Measurements from ENCODE around the gene GABRB2. TPM values are rescaled to one million over a fixed set of nuclear protein-coding genes. Genes with fewer than 3 reads are reported as not detected.

GABRB2 gene
- total RNA-seq, 2 experiments from 2014 or later: 1.4 to 5.1 TPM

DNA sequence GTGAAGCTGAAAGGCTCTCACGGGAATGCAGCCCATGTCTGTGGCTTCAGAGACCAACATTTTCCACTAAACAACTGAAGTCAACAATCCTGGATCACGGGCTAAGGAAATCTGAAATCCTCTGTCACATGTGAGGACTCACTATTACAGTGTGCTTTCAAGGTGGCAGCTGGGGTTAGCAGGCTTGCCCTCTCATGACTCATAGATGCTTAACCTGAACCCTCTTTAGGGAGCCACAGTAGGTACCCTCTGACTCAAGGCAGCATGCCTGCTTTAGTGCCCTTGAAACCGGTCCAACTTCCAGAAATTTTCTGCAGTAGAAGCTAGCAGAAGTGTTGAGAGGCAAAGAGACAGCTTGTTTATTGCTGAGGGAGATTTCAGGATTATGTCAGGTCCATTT lies 232.5 kb downstream of the GABRB2 start:
- Histone ChIP-seq H3K4me3 (ENCODE audit: low read depth, low read length, poor library complexity, severe bottlenecking) (no peak overlapping the region), H2AFZ (ENCODE audit: low read length) (no peak overlapping the region), H3K9me3 (ENCODE audit: low read length) (no peaks in the 10 kb centered on the region), H3K4me2 (ENCODE audit: low read length) (no peak overlapping the region), H3K4me1 (ENCODE audit: insufficient read depth, low read length, poor library complexity, severe bottlenecking) (no peaks in the 10 kb centered on the region), H3K27ac (ENCODE audit: low read depth, low read length, poor library complexity, severe bottlenecking) (no peak overlapping the region), H4K20me1 (ENCODE audit: insufficient read depth, low read length) (no peaks in the 10 kb centered on the region), H3K9me2 (ENCODE audit: insufficient read depth, low read length) (no peaks in the 10 kb centered on the region), H3K36me3 (ENCODE audit: insufficient read depth, low read length) (no peaks in the 10 kb centered on the region), H3K79me2 (ENCODE audit: insufficient read depth, low read depth, low read length) (no peaks in the 10 kb centered on the region)
- POLR2A ChIA-PET: no interaction called here
- CTCF ChIA-PET (ENCODE audit: unreplicated experiment): no interaction called here
- TF ChIP-seq, protein P1, sequence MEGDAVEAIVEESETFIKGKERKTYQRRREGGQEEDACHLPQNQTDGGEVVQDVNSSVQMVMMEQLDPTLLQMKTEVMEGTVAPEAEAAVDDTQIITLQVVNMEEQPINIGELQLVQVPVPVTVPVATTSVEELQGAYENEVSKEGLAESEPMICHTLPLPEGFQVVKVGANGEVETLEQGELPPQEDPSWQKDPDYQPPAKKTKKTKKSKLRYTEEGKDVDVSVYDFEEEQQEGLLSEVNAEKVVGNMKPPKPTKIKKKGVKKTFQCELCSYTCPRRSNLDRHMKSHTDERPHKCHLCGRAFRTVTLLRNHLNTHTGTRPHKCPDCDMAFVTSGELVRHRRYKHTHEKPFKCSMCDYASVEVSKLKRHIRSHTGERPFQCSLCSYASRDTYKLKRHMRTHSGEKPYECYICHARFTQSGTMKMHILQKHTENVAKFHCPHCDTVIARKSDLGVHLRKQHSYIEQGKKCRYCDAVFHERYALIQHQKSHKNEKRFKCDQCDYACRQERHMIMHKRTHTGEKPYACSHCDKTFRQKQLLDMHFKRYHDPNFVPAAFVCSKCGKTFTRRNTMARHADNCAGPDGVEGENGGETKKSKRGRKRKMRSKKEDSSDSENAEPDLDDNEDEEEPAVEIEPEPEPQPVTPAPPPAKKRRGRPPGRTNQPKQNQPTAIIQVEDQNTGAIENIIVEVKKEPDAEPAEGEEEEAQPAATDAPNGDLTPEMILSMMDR (conservative IDR thresholded peaks at IDR 0.05; ENCODE audit: low read length): no peak
- TF ChIP-seq EZH2phosphoT487 (IDR thresholded peaks at IDR 0.05; ENCODE audit: borderline replicate concordance, low read depth, low read length): no peak
- intact Hi-C loops (cut with micrococcal nuclease; ENCODE audit: unreplicated experiment): no loop called here
- DNase-seq (ENCODE audit: low spot score): no peak
- no TSS peak for BruUV-seq (replicated peaks)

- intact Hi-C loops (cut with micrococcal nuclease; ENCODE audit: unreplicated experiment): no loop called here
- H3K9me2 ChIP-seq (ENCODE audit: insufficient read depth, low read length): no peaks in the 10 kb centered on the region
Observed at GRCh38 chr5:161312882-161313281, 233.6 kb downstream of the GABRB2 start.

GRCh38 chr5:161311965-161312364 lies 234.6 kb downstream of the GABRB2 start:
- H4K20me1 ChIP-seq (ENCODE audit: insufficient read depth, low read length): no peaks in the 10 kb centered on the region

More at GRCh38 chr5:161312882-161313281, 233.6 kb downstream of the GABRB2 start:
- ChIA-PET CTCF (ENCODE audit: unreplicated experiment) (no interaction called here), POLR2A (no interaction called here)
- no peak for DNase-seq (ENCODE audit: low spot score)
- BruUV-seq (replicated peaks): no TSS peak
- Histone ChIP-seq H3K36me3 (ENCODE audit: insufficient read depth, low read length) (no peaks in the 10 kb centered on the region), H3K4me3 (ENCODE audit: low read depth, low read length, poor library complexity, severe bottlenecking) (no peak overlapping the region), H3K9me3 (ENCODE audit: low read length) (no peaks in the 10 kb centered on the region), H3K4me1 (ENCODE audit: insufficient read depth, low read length, poor library complexity, severe bottlenecking) (no peaks in the 10 kb centered on the region), H3K27ac (ENCODE audit: low read depth, low read length, poor library complexity, severe bottlenecking) (no peak overlapping the region), H4K20me1 (ENCODE audit: insufficient read depth, low read length) (no peaks in the 10 kb centered on the region), H2AFZ (ENCODE audit: low read length) (no peak overlapping the region), H3K79me2 (ENCODE audit: insufficient read depth, low read depth, low read length) (no peaks in the 10 kb centered on the region), H3K4me2 (ENCODE audit: low read length) (no peak overlapping the region)
- TF ChIP-seq EZH2phosphoT487 (IDR thresholded peaks at IDR 0.05; ENCODE audit: borderline replicate concordance, low read depth, low read length): no peak
- TF ChIP-seq, protein P1 (conservative IDR thresholded peaks at IDR 0.05; ENCODE audit: low read length): no peak

More at GRCh38 chr5:161311965-161312364, 234.6 kb downstream of the GABRB2 start:
- CTCF ChIA-PET (ENCODE audit: unreplicated experiment): no interaction called here
- no peaks in the 10 kb centered on the region for H3K9me2 ChIP-seq (ENCODE audit: insufficient read depth, low read length)
- no peaks in the 10 kb centered on the region for H3K79me2 ChIP-seq (ENCODE audit: insufficient read depth, low read depth, low read length)
- POLR2A ChIA-PET: no interaction called here
- no TSS peak for BruUV-seq (replicated peaks)
- intact Hi-C loops (cut with micrococcal nuclease; ENCODE audit: unreplicated experiment): no loop called here
- H3K9me3 ChIP-seq (ENCODE audit: low read length): no peaks in the 10 kb centered on the region
- H3K36me3 ChIP-seq (ENCODE audit: insufficient read depth, low read length): no peaks in the 10 kb centered on the region
- TF ChIP-seq, protein P1 (conservative IDR thresholded peaks at IDR 0.05; ENCODE audit: low read length): no peak
- no peak for TF ChIP-seq EZH2phosphoT487 (IDR thresholded peaks at IDR 0.05; ENCODE audit: borderline replicate concordance, low read depth, low read length)
- no peak overlapping the region for H3K4me2 ChIP-seq (ENCODE audit: low read length)
- no peaks in the 10 kb centered on the region for H3K4me1 ChIP-seq (ENCODE audit: insufficient read depth, low read length, poor library complexity, severe bottlenecking)
- H3K4me3 ChIP-seq (ENCODE audit: low read depth, low read length, poor library complexity, severe bottlenecking): no peak overlapping the region
- DNase-seq (ENCODE audit: low spot score): no peak
- no peak overlapping the region for H3K27ac ChIP-seq (ENCODE audit: low read depth, low read length, poor library complexity, severe bottlenecking)
- no peak overlapping the region for H2AFZ ChIP-seq (ENCODE audit: low read length)
